Measurements from ENCODE around the gene CYB5RL.

CYB5RL gene

GRCh38 chr1:54160351-54160750 lies 39.5 kb downstream of the CYB5RL start:
- no peak for DNase-seq
- H3K79me2 ChIP-seq (ENCODE audit: insufficient read depth, low read length), result no peaks in the 10 kb centered on the region
- ATAC-seq (ENCODE audit: insufficient read depth, low read depth), result no peak
- H3K27ac ChIP-seq (ENCODE audit: low read length), result no peak overlapping the region
- TF ChIP-seq EZH2 (IDR thresholded peaks at IDR 0.05; ENCODE audit: borderline replicate concordance, low read depth, low read length, severe bottlenecking), result no peak
- TF ChIP-seq CTCF (IDR thresholded peaks at IDR 0.05; ENCODE audit: borderline replicate concordance, extremely low read depth, low read length, poor library complexity, severe bottlenecking), result no peak
- H4K20me1 ChIP-seq (ENCODE audit: insufficient read depth, low read length), result no peaks in the 10 kb centered on the region
- no peak overlapping the region for H2AFZ ChIP-seq (ENCODE audit: low read depth, low read length)
- H3K36me3 ChIP-seq (ENCODE audit: insufficient read depth, low read length), result no peaks in the 10 kb centered on the region
- no peak overlapping the region for H3K9ac ChIP-seq (ENCODE audit: low read depth, low read length)
- H3K27me3 ChIP-seq (ENCODE audit: insufficient read depth, low read length, poor library complexity), result no peaks in the 10 kb centered on the region
- H3K4me3 ChIP-seq (ENCODE audit: low read depth in 1 of 2, low read length in 2 of 2), result no peak overlapping the region
- no peaks in the 10 kb centered on the region for H3K4me1 ChIP-seq (ENCODE audit: insufficient read depth, low read length)
- no peaks in the 10 kb centered on the region for H3K9me3 ChIP-seq (ENCODE audit: insufficient read depth, low read length, severe bottlenecking)
- no peak overlapping the region for H3K4me2 ChIP-seq (ENCODE audit: insufficient read depth, low read length)

- H3K27me3 ChIP-seq (ENCODE audit: insufficient read depth, low read length, poor library complexity), result no peaks in the 10 kb centered on the region
- no peaks in the 10 kb centered on the region for H3K36me3 ChIP-seq (ENCODE audit: insufficient read depth, low read length)
- H3K79me2 ChIP-seq (ENCODE audit: insufficient read depth, low read length), result no peaks in the 10 kb centered on the region
- H3K4me2 ChIP-seq (ENCODE audit: insufficient read depth, low read length), result no peak overlapping the region
- no peaks in the 10 kb centered on the region for H3K4me1 ChIP-seq (ENCODE audit: insufficient read depth, low read length)
- no peaks in the 10 kb centered on the region for H4K20me1 ChIP-seq (ENCODE audit: insufficient read depth, low read length)
- TF ChIP-seq CTCF (IDR thresholded peaks at IDR 0.05; ENCODE audit: borderline replicate concordance, extremely low read depth, low read length, poor library complexity, severe bottlenecking) (no peak), EZH2 (IDR thresholded peaks at IDR 0.05; ENCODE audit: borderline replicate concordance, low read depth, low read length, severe bottlenecking) (no peak)
- no peak overlapping the region for H2AFZ ChIP-seq (ENCODE audit: low read depth, low read length)
- H3K9ac ChIP-seq (ENCODE audit: low read depth, low read length), result no peak overlapping the region
- H3K4me3 ChIP-seq (ENCODE audit: low read depth in 1 of 2, low read length in 2 of 2), result no peak overlapping the region
- H3K9me3 ChIP-seq (ENCODE audit: insufficient read depth, low read length, severe bottlenecking), result no peaks in the 10 kb centered on the region
- no peak overlapping the region for H3K27ac ChIP-seq (ENCODE audit: low read length)
- DNase-seq (no peak), ATAC-seq (ENCODE audit: insufficient read depth, low read depth) (no peak)
Observed at GRCh38 chr1:54159733-54160316, 40.0 kb downstream of the CYB5RL start.

- H3K4me2 ChIP-seq (ENCODE audit: insufficient read depth, low read length), result no peak overlapping the region
- no peak for DNase-seq
- H3K4me1 ChIP-seq (ENCODE audit: insufficient read depth, low read length), result no peaks in the 10 kb centered on the region
Observed at GRCh38 chr1:54158071-54158470, 41.8 kb downstream of the CYB5RL start.

More at GRCh38 chr1:54158071-54158470, 41.8 kb downstream of the CYB5RL start:
- H3K27me3 ChIP-seq (ENCODE audit: insufficient read depth, low read length, poor library complexity), result no peaks in the 10 kb centered on the region
- no peak overlapping the region for H3K27ac ChIP-seq (ENCODE audit: low read length)
- no peaks in the 10 kb centered on the region for H3K36me3 ChIP-seq (ENCODE audit: insufficient read depth, low read length)
- H4K20me1 ChIP-seq (ENCODE audit: insufficient read depth, low read length), result no peaks in the 10 kb centered on the region
- no peaks in the 10 kb centered on the region for H3K79me2 ChIP-seq (ENCODE audit: insufficient read depth, low read length)
- H3K4me3 ChIP-seq (ENCODE audit: low read depth in 1 of 2, low read length in 2 of 2), result no peak overlapping the region
- no peak for ATAC-seq (ENCODE audit: insufficient read depth, low read depth)
- no peak overlapping the region for H3K9ac ChIP-seq (ENCODE audit: low read depth, low read length)
- TF ChIP-seq CTCF (IDR thresholded peaks at IDR 0.05; ENCODE audit: borderline replicate concordance, extremely low read depth, low read length, poor library complexity, severe bottlenecking) (no peak), EZH2 (IDR thresholded peaks at IDR 0.05; ENCODE audit: borderline replicate concordance, low read depth, low read length, severe bottlenecking) (no peak)
- H3K9me3 ChIP-seq (ENCODE audit: insufficient read depth, low read length, severe bottlenecking), result no peaks in the 10 kb centered on the region
- no peak overlapping the region for H2AFZ ChIP-seq (ENCODE audit: low read depth, low read length)
